NCI-H774 (cell line): Measurements from ENCODE around the gene RNF213.
"Not testable (repeated sequence)": the region's sequence is repeated elsewhere in the genome, so short reads cannot be mapped to it uniquely, and the experiment has no call there.

ENCODE experiments used
- DNase-seq: peaks from one replicate; lab custom pipeline; 2025; lab: John Stamatoyannopoulos, UW

The RNF213 gene

GRCh38 chr17:80295146-80295545 lies 34.5 kb downstream of the RNF213 start:
- DNase-seq, result no peak

- DNase-seq, result no peak
Measured at GRCh38 chr17:80295559-80295958, 34.9 kb downstream of the RNF213 start.

GRCh38 chr17:80296221-80296620 lies 35.6 kb downstream of the RNF213 start:
- no peak for DNase-seq

GRCh38 chr17:80297996-80298560 lies 37.4 kb downstream of the RNF213 start:
- no peak for DNase-seq

- DNase-seq, result not testable (repeated sequence)
Measured at GRCh38 chr17:80299350-80300100, 38.9 kb downstream of the RNF213 start.

GRCh38 chr17:80300756-80301155 lies 40.1 kb downstream of the RNF213 start:
- DNase-seq, result not testable (repeated sequence)

- DNase-seq, result no peak
Measured at GRCh38 chr17:80303824-80304223, 43.2 kb downstream of the RNF213 start.

- DNase-seq, result no peak
Measured at GRCh38 chr17:80307994-80308691, 47.5 kb downstream of the RNF213 start.

- DNase-seq, result no peak
Measured at GRCh38 chr17:80308692-80309517, 48.3 kb downstream of the RNF213 start.

GRCh38 chr17:80311216-80311827 lies 50.7 kb downstream of the RNF213 start:
- no peak for DNase-seq

- no peak for DNase-seq
Measured at GRCh38 chr17:80312621-80313135, 52.0 kb downstream of the RNF213 start.

- no peak for DNase-seq
Measured at GRCh38 chr17:80313160-80313829, 52.6 kb downstream of the RNF213 start.

- not testable (repeated sequence) for DNase-seq
Measured at GRCh38 chr17:80313946-80314345, 53.3 kb downstream of the RNF213 start.

GRCh38 chr17:80315517-80316182 lies 55.0 kb downstream of the RNF213 start:
- no peak for DNase-seq

GRCh38 chr17:80316431-80316830 lies 55.8 kb downstream of the RNF213 start:
- no peak for DNase-seq

- no peak for DNase-seq
Measured at GRCh38 chr17:80316927-80317705, 56.5 kb downstream of the RNF213 start.

- DNase-seq, result no peak
Measured at GRCh38 chr17:80317706-80317980, 57.0 kb downstream of the RNF213 start.

GRCh38 chr17:80318166-80318565 lies 57.5 kb downstream of the RNF213 start:
- no peak for DNase-seq

- no peak for DNase-seq
Measured at GRCh38 chr17:80319262-80319998, 58.8 kb downstream of the RNF213 start.
